GM12872 (cell line): ENCODE measurements around the gene ESPN.

ENCODE experiments used
- CTCF ChIP-seq: IDR thresholded peaks from 3 replicates; pipeline ENCODE4 v1.5.1; 2011; ENCODE audit warnings: low read depth, mild to moderate bottlenecking, low read length, moderate library complexity; ENCODE audit not compliant: insufficient read depth

The ESPN gene

GRCh38 chr1:6464514-6464836 lies 39.9 kb downstream of the ESPN start:
- TF ChIP-seq CTCF: no peak

- no peak for TF ChIP-seq CTCF
Observed at GRCh38 chr1:6464915-6465314, 40.3 kb downstream of the ESPN start.

GRCh38 chr1:6465461-6466005 lies 41.0 kb downstream of the ESPN start:
- TF ChIP-seq CTCF: no peak

GRCh38 chr1:6466023-6466422 lies 41.4 kb downstream of the ESPN start, which contains the start of gene TNFRSF25:
Gene TNFRSF25 (minus strand): TSS chr1:6466173. CDS start chr1:6466107, 66 bp downstream.
- no peak for TF ChIP-seq CTCF

- TF ChIP-seq CTCF: no peak
Observed at GRCh38 chr1:6466751-6467150, 42.2 kb downstream of the ESPN start.

- no peak for TF ChIP-seq CTCF
Observed at GRCh38 chr1:6467224-6467623, 42.6 kb downstream of the ESPN start.

GRCh38 chr1:6467744-6468688 lies 43.4 kb downstream of the ESPN start:
- TF ChIP-seq CTCF: no peak
